Fibroblast of gingiva (primary cell): Measurements from ENCODE around the gene AGTRAP.

Experiments used
- DNase-seq: peaks from one replicate; pipeline ENCODE4 v3.0.0-alpha.2; 2011; ENCODE audit warnings: low read depth

Gene AGTRAP

DNA sequence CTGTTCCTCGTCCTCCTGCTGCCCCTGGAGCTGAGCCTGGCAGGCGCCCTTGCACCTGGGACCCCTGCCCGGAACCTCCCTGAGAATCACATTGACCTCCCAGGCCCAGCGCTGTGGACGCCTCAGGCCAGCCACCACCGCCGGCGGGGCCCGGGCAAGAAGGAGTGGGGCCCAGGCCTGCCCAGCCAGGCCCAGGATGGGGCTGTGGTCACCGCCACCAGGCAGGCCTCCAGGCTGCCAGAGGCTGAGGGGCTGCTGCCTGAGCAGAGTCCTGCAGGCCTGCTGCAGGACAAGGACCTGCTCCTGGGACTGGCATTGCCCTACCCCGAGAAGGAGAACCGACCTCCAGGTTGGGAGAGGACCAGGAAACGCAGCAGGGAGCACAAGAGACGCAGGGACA, 29.6 kb upstream of the AGTRAP start:
- DNase-seq, result no peak

DNA sequence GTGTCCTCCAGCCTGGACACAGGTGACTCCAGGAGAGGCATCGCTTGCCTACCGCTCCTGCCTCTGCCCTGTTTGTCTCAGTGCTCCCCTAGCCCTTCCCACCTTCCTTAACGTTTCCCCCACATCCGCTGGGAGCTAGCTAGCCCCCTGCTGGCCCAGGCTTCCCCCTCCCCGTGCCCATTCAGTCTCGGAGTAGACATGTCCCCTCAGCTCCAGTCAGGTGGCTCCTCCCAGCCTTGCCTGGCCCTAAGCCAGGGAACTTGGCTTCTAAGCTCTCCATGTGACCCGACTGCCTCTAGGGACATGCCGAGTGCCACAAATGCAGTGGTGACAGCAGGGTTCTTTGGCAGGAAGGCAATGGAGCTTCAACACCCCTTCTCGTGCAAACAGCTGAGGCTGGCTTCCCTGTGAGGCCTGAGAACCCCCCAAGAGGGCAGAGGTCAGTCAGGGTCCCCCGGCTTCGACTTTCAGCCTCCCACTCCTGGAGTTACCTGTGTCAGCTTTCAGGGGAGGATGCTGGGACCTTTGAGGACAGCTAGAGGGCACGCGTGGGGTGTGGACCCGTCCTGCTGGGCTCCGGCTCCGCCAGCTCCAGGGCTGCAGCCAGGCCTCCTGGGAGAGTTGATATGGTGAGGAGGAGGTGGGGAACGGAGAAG, 28.2 kb upstream of the AGTRAP start:
- no peak for DNase-seq

DNA sequence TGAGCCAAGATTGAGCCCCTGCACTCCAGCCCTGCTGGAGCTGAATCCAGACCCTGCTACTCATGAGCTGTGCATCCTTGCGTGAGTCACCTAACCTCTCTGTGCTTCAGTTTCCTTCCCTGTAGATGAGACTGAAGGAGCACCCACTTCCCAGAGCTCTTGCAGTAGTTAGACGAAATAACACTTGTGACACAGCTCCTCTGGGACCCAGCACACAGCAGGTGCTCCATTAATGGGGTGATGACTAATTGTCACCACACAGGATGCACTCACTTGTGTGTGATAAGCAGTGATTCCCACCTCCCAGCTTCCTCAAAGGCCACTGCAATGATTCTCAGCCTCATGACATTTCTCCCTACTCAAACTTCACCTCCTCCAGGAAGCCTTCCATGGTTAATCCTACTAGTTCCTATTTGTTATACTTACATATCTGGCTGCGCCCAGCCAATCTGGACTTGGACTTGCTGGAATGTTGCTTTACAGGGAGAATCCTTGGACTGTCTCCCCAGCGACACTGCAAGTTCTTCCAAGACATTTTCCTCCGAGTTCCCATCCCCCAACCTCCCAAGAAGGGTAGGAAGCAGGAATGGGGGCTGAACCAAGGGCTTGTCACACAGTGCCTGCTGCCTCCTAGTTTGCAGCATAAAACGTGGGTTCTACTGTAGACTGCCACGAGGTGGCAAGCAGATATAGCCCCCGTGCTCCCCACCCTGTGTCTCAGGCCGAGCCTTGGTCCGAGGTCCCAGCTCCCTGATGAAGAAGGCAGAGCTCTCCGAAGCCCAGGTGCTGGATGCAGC, 27.2 kb upstream of the AGTRAP start:
- no peak for DNase-seq

DNA sequence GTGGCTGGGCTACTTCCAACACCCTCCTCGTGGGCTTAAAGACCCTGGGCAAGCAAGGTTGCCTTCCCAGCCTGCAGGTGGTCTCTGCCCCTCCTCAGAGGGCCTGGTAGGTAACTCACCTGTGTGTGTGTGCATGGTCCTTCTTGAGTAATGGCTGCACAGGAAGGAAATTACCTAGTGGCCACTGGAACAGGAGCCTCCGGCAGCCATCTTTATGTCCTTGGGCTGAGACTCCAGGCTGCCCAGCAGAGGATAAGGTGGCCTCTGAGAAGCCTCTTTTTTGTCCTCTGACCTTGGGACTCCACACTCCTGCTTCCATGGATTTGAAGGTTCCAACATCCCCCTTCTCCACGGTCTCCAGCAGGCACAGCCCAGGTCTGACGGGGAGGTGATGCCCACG, 24.4 kb upstream of the AGTRAP start:
- DNase-seq, result no peak

DNA sequence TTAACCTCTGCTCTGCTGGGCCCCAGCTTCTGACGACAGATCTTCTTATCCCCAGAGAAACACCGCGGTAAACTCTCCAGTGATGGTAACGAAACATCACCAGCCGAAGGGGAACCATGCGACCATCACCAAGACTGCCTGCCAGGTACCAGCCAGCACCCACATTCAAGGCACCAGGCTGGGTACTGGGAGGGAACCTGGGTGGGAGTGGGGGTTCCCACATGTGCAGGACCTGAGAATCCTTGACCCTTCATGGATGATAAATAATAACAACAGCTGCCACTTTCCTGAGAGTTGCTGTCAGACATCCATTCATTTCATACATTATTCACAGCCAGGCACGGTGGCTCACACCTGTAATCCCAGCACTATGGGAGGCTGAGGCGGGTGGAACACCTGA, 23.7 kb upstream of the AGTRAP start:
- no peak for DNase-seq

DNA sequence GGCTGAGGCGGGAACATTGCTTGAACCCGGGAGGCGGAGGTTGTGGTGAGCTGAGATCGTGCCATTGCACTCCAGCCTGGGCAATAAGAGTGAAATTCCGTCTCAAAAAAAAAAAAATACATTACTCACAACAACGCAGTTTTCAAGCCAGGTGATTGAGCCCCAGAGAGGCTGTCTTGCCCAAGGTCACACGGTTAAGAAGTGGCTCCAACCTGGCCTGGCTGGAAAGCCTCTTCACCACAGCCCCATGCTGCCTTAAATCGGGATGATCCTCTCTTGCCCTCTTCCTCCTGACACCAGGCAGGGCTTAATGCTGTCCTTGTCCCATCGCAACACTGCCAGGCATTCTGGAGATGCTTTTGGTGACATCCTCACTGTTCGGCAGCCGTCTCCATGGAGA, 22.8 kb upstream of the AGTRAP start:
- no peak for DNase-seq

DNA sequence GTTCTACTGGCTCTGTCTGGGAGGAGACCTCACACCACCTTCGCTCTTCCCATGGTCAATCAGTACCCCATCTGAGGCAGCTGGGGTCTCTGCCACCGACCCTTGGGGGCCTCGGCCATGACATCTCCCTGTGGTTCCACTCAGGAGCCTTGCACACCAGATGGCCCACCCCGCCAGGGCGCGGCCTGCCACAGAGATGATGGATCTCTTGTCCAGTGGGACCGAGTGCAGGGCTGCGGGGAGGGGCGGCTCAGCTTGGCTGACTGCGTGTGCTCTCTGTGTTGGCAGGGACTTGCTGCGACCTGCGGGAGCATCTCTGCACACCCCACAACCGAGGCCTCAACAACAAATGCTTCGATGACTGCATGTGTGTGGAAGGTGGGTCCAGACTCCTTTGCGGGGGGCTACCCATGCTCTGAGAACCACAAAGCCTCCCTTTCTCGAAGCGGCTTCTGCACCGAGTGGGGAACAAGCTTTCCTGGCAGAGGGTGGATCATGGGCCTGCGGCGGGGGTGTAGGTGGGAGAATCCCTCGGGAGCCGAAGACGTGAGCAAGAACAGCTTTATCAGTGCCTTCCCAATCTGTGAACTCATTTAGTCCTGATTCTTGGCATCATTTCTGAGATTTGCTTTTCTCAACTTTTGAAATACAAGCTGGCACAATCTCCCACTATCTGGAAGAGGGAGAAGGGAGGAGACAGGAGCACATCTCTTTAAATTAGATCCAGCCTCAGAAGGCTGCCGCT, 20.9 kb upstream of the AGTRAP start:
- no peak for DNase-seq

DNA sequence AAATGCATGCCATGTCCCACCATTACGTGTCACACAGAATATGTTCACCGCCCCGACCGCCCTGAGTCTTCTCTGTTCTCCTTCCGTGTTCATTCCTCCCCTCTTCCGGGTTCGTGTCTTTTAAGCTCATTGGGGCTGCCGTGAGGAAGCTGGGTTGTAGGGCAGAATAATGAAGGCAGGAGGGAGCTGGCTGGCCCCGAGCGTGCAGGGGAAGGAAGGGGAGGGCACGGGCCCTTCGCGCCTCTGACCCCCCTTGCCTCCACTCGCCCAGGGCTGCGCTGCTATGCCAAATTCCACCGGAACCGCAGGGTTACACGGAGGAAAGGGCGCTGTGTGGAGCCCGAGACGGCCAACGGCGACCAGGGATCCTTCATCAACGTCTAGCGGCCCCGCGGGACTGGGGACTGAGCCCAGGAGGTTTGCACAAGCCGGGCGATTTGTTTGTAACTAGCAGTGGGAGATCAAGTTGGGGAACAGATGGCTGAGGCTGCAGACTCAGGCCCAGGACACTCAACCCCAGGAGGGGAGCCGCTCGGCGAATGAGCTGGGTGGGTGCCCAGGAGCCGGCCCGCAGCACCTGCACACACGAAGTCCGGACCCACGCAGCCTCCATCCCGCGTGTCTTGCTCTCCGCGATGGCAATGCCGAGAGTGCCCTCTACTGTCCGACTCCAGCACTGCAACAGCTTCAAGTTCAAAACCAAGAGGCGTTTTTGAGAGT, 16.5 kb upstream of the AGTRAP start:
- peak; percentile 59 for DNase-seq

DNA sequence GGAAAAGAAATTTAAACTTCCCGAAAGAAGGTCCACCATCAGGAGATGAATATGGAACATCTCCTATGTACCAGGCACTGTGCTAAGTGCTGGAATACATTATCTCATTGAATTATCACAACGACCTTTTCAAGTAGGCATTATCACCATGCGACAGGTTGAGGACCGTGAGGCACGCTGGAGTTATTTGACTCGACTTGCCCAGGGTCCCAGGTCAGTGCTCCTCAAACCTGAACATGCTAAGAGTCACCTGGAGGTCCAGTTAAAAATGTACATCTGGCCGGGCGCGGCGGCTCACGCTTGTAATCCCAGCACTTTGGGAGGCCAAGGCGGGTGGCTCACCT, 15.9 kb upstream of the AGTRAP start:
- DNase-seq, result no peak

DNA sequence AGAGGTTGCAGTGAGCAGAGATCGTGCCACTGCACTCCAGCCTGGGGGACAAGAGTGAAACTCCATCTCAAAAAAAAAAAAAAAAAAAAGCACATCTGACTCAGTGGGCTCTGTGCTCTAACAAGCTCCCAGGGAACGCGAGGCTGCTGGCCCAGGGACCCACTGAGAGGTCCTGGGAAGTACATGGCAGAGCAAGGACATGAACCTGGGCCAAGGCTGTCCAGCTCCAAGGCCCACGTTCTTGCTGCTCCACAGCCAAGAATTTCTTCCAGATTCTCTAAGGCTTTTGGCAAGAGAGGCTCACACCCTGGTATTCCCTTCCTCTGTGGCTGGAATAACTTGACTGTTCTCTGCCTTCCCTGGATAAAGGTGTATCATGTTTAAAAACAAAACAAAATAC, 15.4 kb upstream of the AGTRAP start:
- DNase-seq, result no peak

DNA sequence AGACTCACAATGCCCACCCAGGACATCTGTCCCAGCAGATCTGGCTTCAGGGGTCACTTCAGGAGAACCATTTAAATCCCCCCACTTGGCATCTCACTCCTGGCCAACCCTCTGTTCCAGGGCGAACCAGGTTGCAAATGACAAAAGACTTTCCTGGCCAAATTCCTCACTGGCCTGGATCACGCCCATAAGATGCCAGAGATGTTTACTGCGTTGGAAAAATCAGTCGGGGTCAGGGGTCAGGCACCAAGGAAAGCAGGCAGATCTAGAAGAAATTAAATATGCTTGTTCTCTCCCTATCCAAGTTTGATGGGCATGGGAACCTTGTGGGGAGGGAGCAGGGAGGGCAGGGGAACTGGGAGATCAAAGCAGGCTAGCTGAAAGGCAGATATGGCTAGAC, 14.6 kb upstream of the AGTRAP start:
- no peak for DNase-seq

DNA sequence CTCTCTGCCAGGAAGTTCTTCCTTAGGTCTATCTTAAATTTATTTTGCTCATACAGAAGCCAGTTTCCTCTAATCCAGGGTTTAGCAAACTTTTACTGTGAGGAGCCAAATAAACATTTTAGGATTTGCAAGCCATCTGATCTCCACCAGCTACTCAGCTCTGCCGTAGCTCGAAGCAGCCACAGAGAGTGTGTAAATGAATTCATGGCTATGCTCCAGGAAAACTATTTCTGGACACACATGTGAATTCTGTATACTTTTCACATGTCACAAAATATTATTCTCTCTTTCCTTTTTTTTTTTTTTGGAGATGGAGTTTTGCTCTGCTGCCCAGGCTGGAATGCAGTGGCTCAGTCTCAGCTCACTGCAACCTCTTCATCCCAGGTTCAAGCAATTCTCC, 13.4 kb upstream of the AGTRAP start:
- DNase-seq, result no peak

DNA sequence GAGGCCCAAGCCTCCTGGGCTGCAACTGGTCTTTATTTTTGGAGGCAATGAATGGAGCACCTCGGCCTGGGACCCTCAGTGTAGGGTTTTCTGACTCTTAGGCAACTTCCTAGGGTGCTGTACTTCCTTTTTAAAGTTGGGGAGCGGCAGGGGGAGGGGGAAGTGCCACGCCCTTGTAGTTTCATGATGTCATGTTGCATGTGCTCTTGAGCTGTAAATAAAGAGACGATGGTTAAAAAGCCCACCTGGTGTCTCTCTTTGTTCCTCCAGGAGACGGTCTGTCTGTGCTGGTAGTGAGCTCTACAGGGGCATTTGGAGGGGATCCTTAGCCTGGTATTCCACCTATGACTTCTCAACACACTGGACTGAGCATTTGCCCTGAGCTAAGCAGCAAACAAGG, 10.3 kb upstream of the AGTRAP start:
- no peak for DNase-seq

DNA sequence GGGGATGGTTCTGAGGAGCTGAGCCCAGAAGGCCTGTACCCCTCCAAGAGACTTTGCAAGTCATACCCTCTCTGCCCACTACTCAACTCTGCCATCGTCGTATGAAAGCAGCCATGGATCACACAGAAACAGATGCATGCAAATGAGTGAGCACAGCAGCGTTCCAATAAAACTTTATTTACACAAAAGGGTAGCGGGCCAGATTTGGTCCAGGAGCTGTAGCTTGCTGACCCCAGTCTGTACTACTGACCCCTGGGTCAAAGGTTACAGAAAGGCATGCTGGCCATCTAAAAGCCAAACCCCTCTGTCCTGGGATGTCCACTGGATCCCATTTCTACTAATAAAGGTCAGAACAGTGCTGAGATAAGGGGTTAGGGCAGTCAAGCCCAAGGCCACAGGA, 8.8 kb upstream of the AGTRAP start:
- no peak for DNase-seq

DNA sequence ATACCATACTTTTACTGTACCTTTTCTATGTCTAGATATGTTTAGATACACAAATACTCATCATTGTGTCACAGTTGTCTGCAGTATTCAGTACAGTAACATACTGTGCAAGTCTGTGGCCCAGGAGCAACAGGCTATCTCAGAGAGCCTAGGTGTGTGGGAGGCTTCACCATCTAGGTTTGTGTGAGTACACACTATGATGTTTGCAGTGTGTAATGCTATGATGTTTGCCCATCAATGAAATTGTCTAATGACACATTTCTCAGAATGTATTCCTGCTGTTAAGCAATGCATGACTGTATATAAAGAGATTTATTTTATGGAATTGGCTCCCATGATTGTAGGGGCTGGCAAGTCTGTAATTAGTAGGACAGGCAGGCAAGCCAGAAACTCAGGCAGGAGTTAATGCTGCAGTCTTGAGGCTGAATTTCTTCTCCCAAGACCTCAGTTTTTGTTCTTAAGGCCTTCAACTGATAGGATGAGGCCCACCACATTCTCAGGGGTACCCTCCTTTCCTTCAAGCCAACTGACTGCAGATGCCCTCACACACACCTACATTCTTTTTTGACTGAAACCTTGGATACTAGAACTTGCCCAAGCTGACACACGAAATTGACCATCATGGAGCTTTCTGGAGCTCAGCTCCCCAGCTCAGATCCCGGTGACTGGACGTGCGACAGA, 7.7 kb upstream of the AGTRAP start:
- no peak for DNase-seq

DNA sequence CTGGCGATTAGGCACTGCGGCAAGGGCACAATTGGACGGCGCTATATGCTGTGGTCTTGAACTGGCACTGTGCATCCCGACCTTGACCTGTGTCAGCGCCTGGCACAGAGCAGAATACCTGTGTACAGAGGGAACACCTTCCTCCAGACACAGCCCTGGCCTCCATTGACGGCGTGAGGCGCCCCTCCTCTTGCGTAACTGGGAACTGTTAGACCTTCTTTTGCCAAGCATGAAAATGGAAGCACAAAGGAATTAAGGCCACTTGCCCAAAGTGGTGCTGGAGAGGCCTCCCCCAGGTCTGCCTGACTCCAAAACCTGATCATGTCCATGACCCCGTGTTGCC, 6.8 kb upstream of the AGTRAP start:
- DNase-seq, result no peak

DNA sequence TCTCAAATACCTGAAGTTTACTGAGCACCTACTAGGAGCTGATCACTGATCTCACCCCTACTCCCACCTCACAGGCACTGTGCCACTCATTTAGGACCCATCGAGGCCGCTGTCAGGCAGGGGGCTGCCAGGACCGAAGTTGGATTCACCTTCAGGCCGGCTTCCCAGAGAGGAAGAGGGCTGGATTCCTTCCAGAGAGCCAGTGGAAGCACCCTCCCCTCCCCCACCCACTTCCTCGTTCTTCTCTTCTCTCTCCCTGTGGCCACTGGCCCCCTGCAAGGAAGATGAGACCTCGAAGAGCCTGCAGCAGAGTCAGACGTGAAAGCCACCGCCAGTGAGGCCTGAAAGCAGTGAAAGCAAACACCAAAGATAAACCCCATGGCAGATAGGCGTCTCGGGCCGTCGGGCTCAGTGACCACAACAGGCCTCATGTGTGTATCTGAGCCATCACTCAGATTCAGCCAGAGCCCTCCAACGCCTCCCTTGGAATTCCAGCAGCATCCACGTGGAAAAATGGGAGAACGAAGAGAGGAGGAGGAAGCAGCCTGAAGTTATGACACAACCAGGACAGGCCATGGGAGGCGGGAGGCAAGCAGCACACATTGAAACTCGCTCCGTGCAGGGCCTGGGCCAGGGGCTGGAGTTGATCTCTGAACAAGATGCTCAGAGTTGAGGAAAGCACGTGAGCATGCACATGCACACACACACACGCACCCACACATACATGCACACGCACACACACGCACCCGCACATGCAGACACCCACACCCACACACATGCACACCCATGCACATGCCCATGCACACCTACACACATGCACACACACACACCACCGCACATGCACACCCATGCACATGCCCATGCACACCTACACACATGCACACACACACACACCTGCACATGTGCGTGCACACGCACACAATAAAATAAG, 6.2 kb upstream of the AGTRAP start:
- DNase-seq, result no peak

DNA sequence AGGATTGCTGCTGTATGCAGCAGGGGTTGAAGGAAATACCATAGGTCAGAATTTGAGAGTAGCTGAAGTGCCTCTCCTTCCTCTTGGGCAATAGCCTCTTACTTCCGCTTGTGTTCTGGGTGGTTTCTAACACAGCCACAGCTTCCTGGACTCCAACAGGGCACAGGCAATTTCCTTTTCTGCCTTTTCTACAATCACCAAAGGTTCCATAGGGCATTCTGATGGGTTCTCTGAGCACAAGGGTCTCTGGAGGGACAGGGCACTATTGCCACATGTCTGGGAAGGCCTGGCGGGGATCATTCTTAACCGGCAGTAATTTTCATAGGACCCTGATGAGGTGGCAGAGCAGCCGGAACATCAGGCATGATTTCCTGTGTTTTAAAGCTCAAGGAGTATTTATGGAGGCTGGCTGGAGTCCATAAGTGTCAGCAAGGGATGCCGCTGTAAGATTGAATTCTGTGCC, 5.5 kb upstream of the AGTRAP start:
- peak; percentile 34 for DNase-seq

DNA sequence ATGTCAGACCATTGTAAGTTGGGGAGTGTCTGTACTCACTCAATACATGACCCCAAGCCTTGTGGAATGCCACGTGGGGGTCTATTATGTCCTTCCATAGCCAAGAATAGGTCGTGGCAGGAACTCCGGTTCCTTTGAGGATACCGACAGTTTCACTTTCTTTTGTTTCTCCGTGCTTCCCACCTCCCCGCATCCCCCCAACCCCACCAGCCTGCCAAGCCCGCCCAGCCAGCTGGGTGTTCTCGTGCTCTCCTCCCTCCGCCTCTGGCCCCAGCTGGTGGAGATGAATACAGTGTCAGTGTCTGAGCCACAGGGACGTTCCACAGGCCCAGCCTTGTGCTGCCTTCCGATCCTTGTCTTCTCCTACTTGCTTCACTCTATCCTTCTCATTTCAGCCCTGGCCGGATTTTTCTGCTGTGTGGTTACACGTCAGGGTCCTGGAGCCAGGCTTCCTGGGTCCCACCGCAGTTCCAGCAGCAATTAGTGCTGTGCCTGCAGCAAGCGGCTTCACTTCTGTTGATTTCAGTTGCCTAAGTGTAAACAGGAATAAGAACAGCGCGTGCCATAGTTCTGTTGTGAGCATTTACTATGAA, 4.1 kb upstream of the AGTRAP start:
- peak; percentile 53 for DNase-seq

DNA sequence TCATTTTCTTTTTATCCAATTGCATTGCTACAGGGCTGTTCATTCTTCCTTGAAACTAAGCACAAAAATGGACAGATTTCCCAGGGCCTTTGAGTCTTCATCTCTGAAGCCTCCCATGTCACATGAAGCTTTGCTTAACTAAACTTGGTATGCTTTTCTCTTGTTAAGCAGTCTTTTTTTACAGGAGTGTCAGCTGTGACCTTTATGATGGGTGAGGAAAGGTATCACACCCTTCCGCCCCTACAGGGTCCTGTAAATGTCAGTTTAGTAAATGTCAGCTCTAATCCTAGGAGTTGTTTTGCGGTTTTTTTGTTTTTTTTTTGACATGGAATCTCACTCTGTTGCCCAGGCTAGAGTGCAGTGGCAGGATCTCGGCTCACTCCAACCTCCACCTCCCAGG, 2.6 kb upstream of the AGTRAP start:
- DNase-seq, result no peak

DNA sequence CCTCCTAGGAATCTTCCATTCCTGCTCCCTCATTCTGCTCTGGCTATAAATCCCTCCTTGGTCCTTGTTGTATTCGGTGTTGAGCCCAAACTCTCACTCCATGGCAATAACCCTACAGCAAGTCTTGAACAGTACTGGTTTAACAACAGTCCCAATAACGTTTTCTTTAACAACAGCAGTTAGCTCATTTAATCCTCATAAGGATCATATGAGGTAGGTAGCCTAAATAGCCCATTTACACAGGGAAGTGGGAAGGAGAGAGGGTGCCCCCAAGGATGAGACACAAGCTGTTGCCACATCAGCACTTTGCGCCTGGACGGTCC, 444 bp upstream of the AGTRAP start:
- DNase-seq, result no peak
